Choroid plexus epithelial cell (primary cell): ENCODE data around the gene AGA.

Experiments used
- DNase-seq: peaks from one replicate; pipeline ENCODE4 v3.0.0-alpha.2; 2010; ENCODE audit warnings: low read depth
- H3K4me3 ChIP-seq: 2 replicates; pipeline ENCODE4 v1.5.1; 2011; ENCODE audit warnings: low read depth, mild to moderate bottlenecking, control low read depth, low read length, moderate library complexity
- TF ChIP-seq, protein P1 (sequence below): conservative IDR thresholded peaks from 2 replicates; pipeline ENCODE4 v1.5.1; 2011; ENCODE audit warnings: low read depth, mild to moderate bottlenecking, control low read depth, inconsistent platforms, low read length, moderate library complexity

The AGA gene

DNA sequence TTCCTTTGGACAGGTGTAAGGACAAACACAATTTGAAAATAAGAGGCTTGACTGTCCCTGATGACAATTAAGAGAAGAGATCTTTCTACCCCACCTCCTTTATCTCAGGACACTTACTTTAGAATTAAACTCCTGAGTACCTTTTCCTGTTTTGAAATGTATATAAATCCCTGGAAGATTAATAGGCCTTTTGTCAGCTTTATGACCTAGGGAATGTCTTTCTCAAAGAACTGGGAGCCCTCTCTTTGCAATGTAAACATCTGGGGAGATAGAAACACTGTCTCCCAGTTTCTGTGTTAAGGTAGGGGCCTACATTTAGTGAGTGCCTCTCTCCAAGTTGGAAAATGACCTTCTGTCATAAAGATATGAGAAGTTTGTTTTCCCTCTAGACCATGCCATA lies 31.7 kb downstream of the AGA start:
- H3K4me3 ChIP-seq: no peak overlapping the region
- TF ChIP-seq, protein P1, sequence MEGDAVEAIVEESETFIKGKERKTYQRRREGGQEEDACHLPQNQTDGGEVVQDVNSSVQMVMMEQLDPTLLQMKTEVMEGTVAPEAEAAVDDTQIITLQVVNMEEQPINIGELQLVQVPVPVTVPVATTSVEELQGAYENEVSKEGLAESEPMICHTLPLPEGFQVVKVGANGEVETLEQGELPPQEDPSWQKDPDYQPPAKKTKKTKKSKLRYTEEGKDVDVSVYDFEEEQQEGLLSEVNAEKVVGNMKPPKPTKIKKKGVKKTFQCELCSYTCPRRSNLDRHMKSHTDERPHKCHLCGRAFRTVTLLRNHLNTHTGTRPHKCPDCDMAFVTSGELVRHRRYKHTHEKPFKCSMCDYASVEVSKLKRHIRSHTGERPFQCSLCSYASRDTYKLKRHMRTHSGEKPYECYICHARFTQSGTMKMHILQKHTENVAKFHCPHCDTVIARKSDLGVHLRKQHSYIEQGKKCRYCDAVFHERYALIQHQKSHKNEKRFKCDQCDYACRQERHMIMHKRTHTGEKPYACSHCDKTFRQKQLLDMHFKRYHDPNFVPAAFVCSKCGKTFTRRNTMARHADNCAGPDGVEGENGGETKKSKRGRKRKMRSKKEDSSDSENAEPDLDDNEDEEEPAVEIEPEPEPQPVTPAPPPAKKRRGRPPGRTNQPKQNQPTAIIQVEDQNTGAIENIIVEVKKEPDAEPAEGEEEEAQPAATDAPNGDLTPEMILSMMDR: no peak
- DNase-seq: no peak

DNA sequence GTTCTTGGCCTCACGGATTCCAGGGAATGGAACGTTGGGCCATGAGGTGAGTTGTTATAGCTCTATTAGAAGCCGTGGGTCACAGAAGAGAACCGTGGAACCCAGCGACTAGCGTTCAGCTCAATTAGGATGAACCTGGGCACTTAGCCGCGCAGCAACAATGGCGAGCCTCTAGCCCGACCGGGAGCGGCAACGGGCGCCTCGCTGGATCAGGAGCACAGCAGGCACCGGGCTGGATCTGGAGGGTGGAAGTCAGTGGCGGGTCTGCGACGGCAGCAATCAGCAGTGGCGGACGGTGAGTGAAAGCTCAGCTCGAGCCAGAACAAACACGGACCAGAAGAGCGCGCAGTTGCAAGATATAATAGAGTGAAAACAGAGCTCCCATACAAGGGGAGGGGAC lies 34.2 kb downstream of the AGA start:
- no peak overlapping the region for H3K4me3 ChIP-seq
- DNase-seq: no peak
- TF ChIP-seq, protein P1: no peak

DNA sequence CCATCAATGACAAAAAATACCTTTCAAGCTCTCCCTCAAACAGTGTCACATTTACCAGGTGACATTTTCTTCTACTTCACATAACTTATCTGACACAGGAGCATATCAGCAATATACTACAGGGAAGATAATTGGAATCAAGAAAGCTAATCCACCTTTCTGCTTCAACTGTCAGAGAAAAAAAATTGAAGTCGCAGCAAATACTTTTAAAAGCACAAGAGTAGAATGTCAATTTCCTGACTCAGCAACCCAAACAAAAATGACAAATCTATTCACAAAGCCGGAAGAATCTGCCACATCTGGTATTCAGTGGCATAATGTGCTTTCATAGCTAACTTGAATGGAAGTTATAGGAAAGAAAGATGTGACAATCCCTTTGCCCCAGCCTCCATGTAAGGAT lies 36.7 kb downstream of the AGA start:
- H3K4me3 ChIP-seq: no peak overlapping the region
- TF ChIP-seq, protein P1: no peak
- no peak for DNase-seq

GRCh38 chr4:177404986-177405385 lies 37.3 kb downstream of the AGA start:
- DNase-seq: no peak
- TF ChIP-seq, protein P1: no peak
- no peak overlapping the region for H3K4me3 ChIP-seq

- DNase-seq: no peak
- no peak overlapping the region for H3K4me3 ChIP-seq
- TF ChIP-seq, protein P1: no peak
Measured at GRCh38 chr4:177404342-177404741, 37.9 kb downstream of the AGA start.

- DNase-seq: no peak
- TF ChIP-seq, protein P1: no peak
- no peak overlapping the region for H3K4me3 ChIP-seq
Measured at GRCh38 chr4:177403746-177404145, 38.5 kb downstream of the AGA start.

- TF ChIP-seq, protein P1: no peak
- no peak overlapping the region for H3K4me3 ChIP-seq
- DNase-seq: no peak
Measured at GRCh38 chr4:177401658-177402273, 40.5 kb downstream of the AGA start.
